Activated CD4-positive, alpha-beta memory T cell treated with anti-CD3 and anti-CD28 coated beads for 36 hours (primary cell): ENCODE results near the gene DHX34. TPM values are rescaled to one million over a fixed set of nuclear protein-coding genes. Genes with fewer than 3 reads are reported as not detected.
"Not testable (repeated sequence)": the region's sequence is repeated elsewhere in the genome, so short reads cannot be mapped to it uniquely, and the experiment has no call there.

Source experiments
- CTCF ChIA-PET: fragments of 350-600 bp; sonication (Branson Sonifier 250); formaldehyde crosslinking; loops from one replicate; lab custom pipeline; 2021; ENCODE audit warnings: antibody characterized with exemption, inconsistent platforms; lab: Charles Lee
- POLR2A ChIA-PET: fragments of 350-600 bp; sonication (Branson Sonifier 250); formaldehyde crosslinking; loops from one replicate; lab custom pipeline; 2021; ENCODE audit warnings: antibody characterized with exemption; lab: Charles Lee
- DNase-seq: peaks from one replicate; pipeline ENCODE4 v3.0.0-alpha.2; 2020
- H3K27ac Mint-ChIP-seq: one replicate; pipeline ENCODE4 v1.8.0; 2021; ENCODE audit warnings: mixed read lengths
- H3K27me3 Mint-ChIP-seq: one replicate; pipeline ENCODE4 v1.8.0; 2021; ENCODE audit warnings: mixed read lengths
- H3K36me3 Mint-ChIP-seq: one replicate; pipeline ENCODE4 v1.8.0; 2021; ENCODE audit warnings: mixed read lengths
- H3K4me1 Mint-ChIP-seq: one replicate; pipeline ENCODE4 v1.8.0; 2021; ENCODE audit warnings: low read depth, mixed read lengths
- H3K4me3 Mint-ChIP-seq: one replicate; pipeline ENCODE4 v1.8.0; 2021; ENCODE audit warnings: mild to moderate bottlenecking, mixed read lengths
- H3K9me3 Mint-ChIP-seq: one replicate; pipeline ENCODE4 v1.8.0; 2021; ENCODE audit warnings: mixed read lengths
- intact Hi-C: fragments of 100-400 bp; cut with micrococcal nuclease; formaldehyde crosslinking; loops from one replicate; pipeline ENCODE4 v1.15.1; 2023
- total RNA-seq, 2 experiments: library from RNA; stranded (reverse); gene quantifications; one replicate each; pipeline ENCODE4 v1.2.3, GENCODE V29; 2021

Gene DHX34
- total RNA-seq, 2 experiments from 2014 or later = 12.7 to 15.7 TPM

- CTCF ChIA-PET = interaction anchor here (0.8 to 4.6 kb wide), 3 partner anchors 39 to 132 kb away, joined by 3 to 25 read pairs (median 3); partner anchors contain the start of gene KPTN
- Mint-ChIP-seq H3K9me3 (no peaks in the 10 kb centered on the region), H3K4me1 (peaks cover 46% of the 10 kb centered on the region), H3K4me3 (no peak overlapping the region), H3K27me3 (no peaks in the 10 kb centered on the region), H3K27ac (no peak overlapping the region), H3K36me3 (peaks cover 44% of the 10 kb centered on the region)
- intact Hi-C loops = no loop called here
- DNase-seq = no peak
- POLR2A ChIA-PET = no interaction called here
Measured at GRCh38 chr19:47352095-47352494, 3.0 kb downstream of the DHX34 start.

GRCh38 chr19:47353307-47353712 lies 4.2 kb downstream of the DHX34 start:
- Mint-ChIP-seq H3K36me3 (peaks cover 55% of the 10 kb centered on the region), H3K27ac (no peak overlapping the region), H3K4me3 (no peak overlapping the region), H3K27me3 (no peaks in the 10 kb centered on the region), H3K4me1 (peaks cover 46% of the 10 kb centered on the region), H3K9me3 (no peaks in the 10 kb centered on the region)
- no peak for DNase-seq
- POLR2A ChIA-PET = no interaction called here
- intact Hi-C loops = no loop called here
- CTCF ChIA-PET = interaction anchor here (0.9 kb wide), 1 partner anchor 131 kb away, joined by 3 read pairs; the partner anchor contains the start of gene KPTN

GRCh38 chr19:47356900-47357299 lies 7.8 kb downstream of the DHX34 start:
- peaks cover 17% of the 10 kb centered on the region for H3K4me1 Mint-ChIP-seq
- H3K27me3 Mint-ChIP-seq = no peaks in the 10 kb centered on the region
- no peaks in the 10 kb centered on the region for H3K9me3 Mint-ChIP-seq
- intact Hi-C loops = no loop called here
- DNase-seq = no peak
- H3K27ac Mint-ChIP-seq = no peak overlapping the region
- POLR2A ChIA-PET = no interaction called here
- CTCF ChIA-PET = interaction anchor here (0.6 to 2.3 kb wide), 4 partner anchors 8 to 107 kb away, joined by 3 to 12 read pairs (median 5); partner anchors contain the start of gene DHX34
- no peak overlapping the region for H3K4me3 Mint-ChIP-seq
- H3K36me3 Mint-ChIP-seq = peaks cover 71% of the 10 kb centered on the region

GRCh38 chr19:47357788-47358680 lies 8.9 kb downstream of the DHX34 start:
- Mint-ChIP-seq H3K27me3 (no peaks in the 10 kb centered on the region), H3K4me1 (peaks cover 8% of the 10 kb centered on the region), H3K27ac (no peak overlapping the region), H3K4me3 (no peak overlapping the region), H3K9me3 (no peaks in the 10 kb centered on the region), H3K36me3 (peaks cover 67% of the 10 kb centered on the region)
- ChIA-PET POLR2A (interaction anchor here (0.6 kb wide), 1 partner anchor 27 kb away, joined by 4 read pairs; no protein-coding TSS in a partner anchor), CTCF (interaction anchor here (1.2 to 2.3 kb wide), 2 partner anchors 9 to 53 kb away, joined by 3 to 12 read pairs; partner anchors contain the start of gene DHX34)
- intact Hi-C loops = no loop called here
- no peak for DNase-seq

GRCh38 chr19:47358936-47359335 lies 9.8 kb downstream of the DHX34 start:
- H3K27me3 Mint-ChIP-seq = no peaks in the 10 kb centered on the region
- no peak overlapping the region for H3K27ac Mint-ChIP-seq
- H3K9me3 Mint-ChIP-seq = no peaks in the 10 kb centered on the region
- POLR2A ChIA-PET = no interaction called here
- peaks cover 64% of the 10 kb centered on the region for H3K36me3 Mint-ChIP-seq
- CTCF ChIA-PET = interaction anchor here (1.0 to 2.3 kb wide), 3 partner anchors 10 to 32 kb away, joined by 3 to 12 read pairs (median 5); partner anchors contain the start of gene DHX34
- DNase-seq = no peak
- intact Hi-C loops = no loop called here
- H3K4me3 Mint-ChIP-seq = no peak overlapping the region
- peaks cover 4% of the 10 kb centered on the region for H3K4me1 Mint-ChIP-seq

- ChIA-PET CTCF (no interaction called here), POLR2A (interaction anchor here (1.3 kb wide), 1 partner anchor 13 kb away, joined by 3 read pairs; the partner anchor contains the start of gene DHX34)
- no peak for DNase-seq
- no peaks in the 10 kb centered on the region for H3K27me3 Mint-ChIP-seq
- peaks cover 52% of the 10 kb centered on the region for H3K36me3 Mint-ChIP-seq
- H3K4me3 Mint-ChIP-seq = no peak overlapping the region
- H3K27ac Mint-ChIP-seq = no peak overlapping the region
- intact Hi-C loops = no loop called here
- no peaks in the 10 kb centered on the region for H3K9me3 Mint-ChIP-seq
- no peaks in the 10 kb centered on the region for H3K4me1 Mint-ChIP-seq
Measured at GRCh38 chr19:47362321-47362720, 13.2 kb downstream of the DHX34 start.

- intact Hi-C loops = no loop called here
- no peak overlapping the region for H3K27ac Mint-ChIP-seq
- no peak for DNase-seq
- POLR2A ChIA-PET = no interaction called here
- H3K4me3 Mint-ChIP-seq = no peak overlapping the region
- peaks cover 40% of the 10 kb centered on the region for H3K36me3 Mint-ChIP-seq
- H3K4me1 Mint-ChIP-seq = no peaks in the 10 kb centered on the region
- no peaks in the 10 kb centered on the region for H3K9me3 Mint-ChIP-seq
- H3K27me3 Mint-ChIP-seq = no peaks in the 10 kb centered on the region
- CTCF ChIA-PET = no interaction called here
Measured at GRCh38 chr19:47363758-47364531, 14.8 kb downstream of the DHX34 start.

GRCh38 chr19:47365455-47365854 lies 16.3 kb downstream of the DHX34 start:
- H3K4me1 Mint-ChIP-seq, H3K27ac Mint-ChIP-seq, intact Hi-C loops, H3K4me3 Mint-ChIP-seq, POLR2A ChIA-PET, H3K9me3 Mint-ChIP-seq, DNase-seq, H3K27me3 Mint-ChIP-seq: not testable (repeated sequence)
- peaks cover 37% of the 10 kb centered on the region for H3K36me3 Mint-ChIP-seq
- CTCF ChIA-PET = interaction anchor here (1.5 kb wide), 1 partner anchor 16 kb away, joined by 6 read pairs; the partner anchor contains the start of gene DHX34

- CTCF ChIA-PET = no interaction called here
- H3K27ac Mint-ChIP-seq = no peak overlapping the region
Measured at GRCh38 chr19:47370045-47370611, 21.0 kb downstream of the DHX34 start.

GRCh38 chr19:47371261-47371660 lies 22.1 kb downstream of the DHX34 start:
- H3K4me3 Mint-ChIP-seq = no peak overlapping the region
- H3K9me3 Mint-ChIP-seq = no peaks in the 10 kb centered on the region
- no peaks in the 10 kb centered on the region for H3K4me1 Mint-ChIP-seq
- DNase-seq = no peak
- ChIA-PET POLR2A (no interaction called here), CTCF (interaction anchor here (0.6 to 1.7 kb wide), 2 partner anchors 12 to 20 kb away, joined by 3 to 6 read pairs; no protein-coding TSS in a partner anchor)
- H3K36me3 Mint-ChIP-seq = peaks cover 21% of the 10 kb centered on the region
- intact Hi-C loops = no loop called here
- H3K27ac Mint-ChIP-seq = no peak overlapping the region
- H3K27me3 Mint-ChIP-seq = no peaks in the 10 kb centered on the region

More at GRCh38 chr19:47370045-47370611, 21.0 kb downstream of the DHX34 start:
- POLR2A ChIA-PET = no interaction called here
- intact Hi-C loops = no loop called here
- DNase-seq = no peak
- H3K4me1 Mint-ChIP-seq = no peaks in the 10 kb centered on the region
- peaks cover 20% of the 10 kb centered on the region for H3K36me3 Mint-ChIP-seq
- no peak overlapping the region for H3K4me3 Mint-ChIP-seq
- no peaks in the 10 kb centered on the region for H3K27me3 Mint-ChIP-seq
- H3K9me3 Mint-ChIP-seq = no peaks in the 10 kb centered on the region

- ChIA-PET CTCF (no interaction called here), POLR2A (no interaction called here)
- H3K27ac Mint-ChIP-seq = no peak overlapping the region
- intact Hi-C loops = no loop called here
- no peaks in the 10 kb centered on the region for H3K4me1 Mint-ChIP-seq
- H3K4me3 Mint-ChIP-seq = no peak overlapping the region
- no peaks in the 10 kb centered on the region for H3K9me3 Mint-ChIP-seq
- DNase-seq = no peak
- peaks cover 23% of the 10 kb centered on the region for H3K36me3 Mint-ChIP-seq
- H3K27me3 Mint-ChIP-seq = no peaks in the 10 kb centered on the region
Measured at GRCh38 chr19:47372603-47373002, 23.5 kb downstream of the DHX34 start.
